ENCODE data around the gene CLEC10A.

DNA sequence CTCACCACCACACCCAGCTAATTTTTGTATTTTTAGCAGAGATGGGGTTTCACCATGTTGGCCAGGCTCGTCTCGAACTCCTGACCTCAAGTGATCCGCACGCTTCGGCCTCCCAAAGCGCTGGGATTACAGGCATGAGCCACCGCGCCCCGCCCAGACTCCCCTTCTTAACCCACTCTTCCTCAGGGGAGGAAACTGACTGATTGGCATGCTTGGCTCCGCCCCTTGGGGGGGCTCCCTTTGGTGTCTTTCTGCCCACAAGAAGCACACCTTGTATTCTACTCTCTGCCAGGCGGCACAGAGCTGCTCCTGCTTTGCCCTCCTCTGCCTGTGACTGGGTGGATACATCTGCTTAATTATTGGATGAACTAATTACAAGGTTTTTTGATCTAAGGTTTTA lies 39.3 kb upstream of the CLEC10A start:
- TF ChIP-seq HDGF (IDR thresholded peaks at IDR 0.05; ENCODE audit: borderline replicate concordance), result no peak
- no peak for TF ChIP-seq L3MBTL2 (conservative IDR thresholded peaks at IDR 0.05)
